GM11168 (cell line): ENCODE measurements around the gene CFAP61.

Experiments used
- in situ Hi-C: fragments of 300-500 bp; cut with MboI; formaldehyde crosslinking; loops from one replicate; pipeline ENCODE4 v1.12.0; 2022; ENCODE audit warnings: low sequenced_read_pairs; ENCODE audit not compliant: unreplicated experiment

CFAP61 gene

GRCh38 chr20:20253744-20254330 is 201.5 kb downstream of the CFAP61 start:
- in situ Hi-C loops = no loop called here

- in situ Hi-C loops = no loop called here
Observed at GRCh38 chr20:20255099-20255498, 202.8 kb downstream of the CFAP61 start.

GRCh38 chr20:20259533-20259932 is 207.2 kb downstream of the CFAP61 start:
- in situ Hi-C loops = no loop called here

- in situ Hi-C loops = no loop called here
Observed at GRCh38 chr20:20261159-20261558, 208.8 kb downstream of the CFAP61 start.

GRCh38 chr20:20265210-20265609 is 212.9 kb downstream of the CFAP61 start:
- in situ Hi-C loops = no loop called here

GRCh38 chr20:20266552-20266951 is 214.2 kb downstream of the CFAP61 start:
- in situ Hi-C loops = no loop called here

GRCh38 chr20:20267685-20268370 is 215.5 kb downstream of the CFAP61 start:
- in situ Hi-C loops = no loop called here

GRCh38 chr20:20271271-20271670 is 218.9 kb downstream of the CFAP61 start:
- in situ Hi-C loops = no loop called here

GRCh38 chr20:20272686-20273085 is 220.4 kb downstream of the CFAP61 start:
- in situ Hi-C loops = no loop called here

GRCh38 chr20:20273286-20273685 is 221.0 kb downstream of the CFAP61 start:
- in situ Hi-C loops = no loop called here

- in situ Hi-C loops = no loop called here
Observed at GRCh38 chr20:20274821-20275220, 222.5 kb downstream of the CFAP61 start.

GRCh38 chr20:20275636-20276035 is 223.3 kb downstream of the CFAP61 start:
- in situ Hi-C loops = no loop called here

- in situ Hi-C loops = no loop called here
Observed at GRCh38 chr20:20276811-20277530, 224.6 kb downstream of the CFAP61 start.

- in situ Hi-C loops = no loop called here
Observed at GRCh38 chr20:20277894-20278335, 225.6 kb downstream of the CFAP61 start.

- in situ Hi-C loops = no loop called here
Observed at GRCh38 chr20:20286061-20286460, 233.7 kb downstream of the CFAP61 start.

GRCh38 chr20:20289331-20289730 is 237.0 kb downstream of the CFAP61 start:
- in situ Hi-C loops = no loop called here

- in situ Hi-C loops = no loop called here
Observed at GRCh38 chr20:20292472-20292871, 240.1 kb downstream of the CFAP61 start.

GRCh38 chr20:20293141-20293540 is 240.8 kb downstream of the CFAP61 start:
- in situ Hi-C loops = no loop called here

GRCh38 chr20:20293691-20294385 is 241.5 kb downstream of the CFAP61 start:
- in situ Hi-C loops = no loop called here

GRCh38 chr20:20295621-20296498 is 243.5 kb downstream of the CFAP61 start:
- in situ Hi-C loops = no loop called here
